ENCODE results near the gene CPAMD8.

DNA sequence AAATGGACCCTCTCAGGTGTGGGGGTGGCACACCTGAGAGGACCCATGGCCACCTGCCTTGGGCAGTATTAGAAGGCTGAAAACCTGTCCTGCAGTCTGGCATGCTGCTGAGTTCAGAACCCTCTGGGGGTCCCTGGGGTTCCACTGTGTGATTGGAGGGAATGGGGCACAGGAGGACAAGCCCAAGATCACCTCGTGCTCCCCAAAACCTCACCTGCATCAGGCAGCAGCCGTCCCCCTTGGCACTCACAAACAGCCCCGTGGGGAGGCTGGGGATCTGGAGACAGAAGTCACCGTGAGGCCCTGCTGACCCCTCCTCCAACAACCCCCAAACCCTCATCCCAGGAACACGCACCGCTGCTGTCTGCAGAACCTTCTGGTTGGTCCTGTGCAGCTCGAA lies 123.3 kb downstream of the CPAMD8 start:
- TF ChIP-seq CTCF (IDR thresholded peaks at IDR 0.05 in 4 of 5, conservative IDR thresholded peaks at IDR 0.05 in 1 of 5) (no peak), POLR2A (IDR thresholded peaks at IDR 0.05) (no peak)
